NT2/D1 (cell line): ENCODE measurements around the gene ACMSD.

Source experiments
- SUZ12 ChIP-seq: IDR thresholded peaks from 2 replicates; pipeline ENCODE4 v1.6.1; 2011; ENCODE audit not compliant: insufficient read length, insufficient read depth; ENCODE audit errors: extremely low read depth
- YY1 ChIP-seq: IDR thresholded peaks from 2 replicates; pipeline ENCODE4 v1.6.1; 2011; ENCODE audit not compliant: insufficient read length, insufficient read depth

DNA sequence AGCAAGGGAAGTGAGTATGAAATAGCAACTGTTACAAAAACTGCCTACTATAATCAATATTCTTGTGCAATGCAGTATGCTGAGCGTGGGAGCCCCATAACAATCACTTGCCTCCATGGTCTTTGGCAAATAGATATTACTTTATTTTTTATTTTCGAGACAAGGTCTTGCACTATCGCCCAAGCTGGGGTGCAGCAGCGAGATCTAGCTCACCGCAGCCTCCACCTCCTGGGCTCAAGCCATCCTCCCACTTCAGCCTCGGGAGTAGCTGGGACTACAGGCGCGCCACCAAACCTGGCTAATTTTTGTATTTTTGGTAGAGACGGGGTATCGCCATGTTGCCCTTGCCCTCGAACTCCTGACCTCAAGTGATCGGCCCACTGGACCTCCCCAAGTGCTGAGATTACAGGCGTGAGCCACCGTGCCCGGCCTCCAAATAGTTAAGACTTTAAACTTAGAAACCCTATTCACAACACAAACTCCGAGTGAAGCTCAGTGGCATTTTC, 79.0 kb downstream of the ACMSD start:
- TF ChIP-seq SUZ12, result no peak
- no peak for TF ChIP-seq YY1
